GM18505 (cell line): ENCODE results near the gene SUV39H2.

Experiments
- ATAC-seq: cut with Tn5 transposase; IDR thresholded peaks from one replicate; pipeline ENCODE4 v1.9.1; 2021; ENCODE audit not compliant: unreplicated experiment
- POLR2A ChIP-seq: IDR thresholded peaks from 4 replicates; pipeline ENCODE4 v1.6.1; 2011; ENCODE audit warnings: borderline replicate concordance; ENCODE audit not compliant: insufficient read depth, insufficient read length; ENCODE audit errors: extremely low read depth

Gene SUV39H2

DNA sequence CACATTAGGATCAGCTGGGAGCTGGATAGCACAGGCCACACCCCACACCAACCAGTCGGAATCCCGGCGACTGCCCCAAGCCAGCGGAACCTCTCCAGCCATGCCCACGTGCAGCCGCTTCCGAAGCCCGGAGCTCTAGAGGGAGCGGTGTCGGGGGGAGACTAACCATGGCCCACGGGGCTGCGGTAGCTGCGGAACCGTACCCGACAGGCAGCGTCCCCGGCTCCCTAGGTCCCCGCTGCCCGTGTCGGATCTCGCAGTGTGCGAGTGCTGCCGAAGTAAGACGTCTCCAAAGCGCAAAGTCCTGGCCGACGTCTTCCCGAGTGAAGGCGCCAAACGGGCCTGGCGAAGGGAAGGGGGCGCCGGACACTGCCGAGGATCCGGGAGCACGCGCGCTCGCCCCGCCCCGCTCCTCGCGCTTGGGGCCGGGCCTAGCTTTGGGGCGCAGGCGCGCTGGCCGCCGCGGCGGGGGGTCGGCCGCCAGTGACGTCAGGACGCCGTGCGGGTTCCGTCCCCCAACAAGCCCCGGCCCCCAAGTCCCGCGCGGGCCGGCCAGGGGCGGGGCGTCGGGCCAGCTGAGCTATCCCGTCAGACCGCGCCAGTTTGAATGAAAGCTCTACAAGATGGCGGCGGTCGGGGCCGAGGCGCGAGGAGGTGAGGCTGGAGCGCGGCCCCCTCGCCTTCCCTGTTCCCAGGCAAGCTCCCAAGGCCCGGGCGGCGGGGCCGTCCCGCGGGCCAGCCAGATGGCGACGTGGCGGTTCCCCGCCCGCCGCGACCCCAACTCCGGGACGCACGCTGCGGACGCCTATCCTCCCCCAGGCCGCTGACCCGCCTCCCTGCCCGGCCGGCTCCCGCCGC, at the start of gene SUV39H2:
TSS of gene SUV39H2 (plus strand) at position 601 of the 858 bp plus-strand sequence. CDS start at position 624, 23 bp downstream.
- ATAC-seq, result peak; percentile 86
- TF ChIP-seq POLR2A, result peak; percentile 73

DNA sequence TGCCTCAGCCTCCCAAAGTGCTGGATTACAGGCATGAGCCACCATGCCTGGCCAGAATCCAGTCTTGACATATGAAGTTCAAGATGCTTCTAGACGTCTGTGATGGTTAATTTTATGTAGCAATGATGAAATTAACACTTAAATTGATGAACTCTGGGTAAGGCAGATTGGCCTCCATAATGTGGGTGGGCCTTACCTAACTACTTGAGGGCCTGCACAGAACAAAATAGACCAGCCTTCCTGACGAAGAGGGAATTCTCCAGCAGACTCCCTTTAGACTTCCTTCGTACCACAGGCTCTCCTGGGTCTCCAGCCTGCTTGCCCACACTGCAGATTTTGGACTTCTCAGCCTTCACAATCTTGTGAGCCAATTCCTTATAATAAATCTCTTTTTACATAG, 45.6 kb upstream of the SUV39H2 start:
- TF ChIP-seq POLR2A, result no peak

GRCh38 chr10:14836208-14836607, 42.5 kb upstream of the SUV39H2 start:
- no peak for ATAC-seq
- no peak for TF ChIP-seq POLR2A

More for the DNA sequence above, 45.6 kb upstream of the SUV39H2 start:
- ATAC-seq, result no peak

GRCh38 chr10:14837003-14837756, 41.5 kb upstream of the SUV39H2 start:
- no peak for TF ChIP-seq POLR2A

GRCh38 chr10:14837757-14838581, 40.7 kb upstream of the SUV39H2 start, which contains the start of the genes CDNF, HSPA14 and MSANTD7:
TSS of gene CDNF (minus strand) at chr10:14838037. CDS start at chr10:14837946, 91 bp downstream.
TSS of gene HSPA14 (plus strand) at chr10:14838306. CDS start at chr10:14838403, 97 bp downstream.
TSS of gene MSANTD7 (plus strand) at chr10:14838306. CDS start at chr10:14842285, 3,979 bp downstream.
- peak; percentile 93 for ATAC-seq

More at GRCh38 chr10:14837003-14837756, 41.5 kb upstream of the SUV39H2 start:
- ATAC-seq, result no peak

DNA sequence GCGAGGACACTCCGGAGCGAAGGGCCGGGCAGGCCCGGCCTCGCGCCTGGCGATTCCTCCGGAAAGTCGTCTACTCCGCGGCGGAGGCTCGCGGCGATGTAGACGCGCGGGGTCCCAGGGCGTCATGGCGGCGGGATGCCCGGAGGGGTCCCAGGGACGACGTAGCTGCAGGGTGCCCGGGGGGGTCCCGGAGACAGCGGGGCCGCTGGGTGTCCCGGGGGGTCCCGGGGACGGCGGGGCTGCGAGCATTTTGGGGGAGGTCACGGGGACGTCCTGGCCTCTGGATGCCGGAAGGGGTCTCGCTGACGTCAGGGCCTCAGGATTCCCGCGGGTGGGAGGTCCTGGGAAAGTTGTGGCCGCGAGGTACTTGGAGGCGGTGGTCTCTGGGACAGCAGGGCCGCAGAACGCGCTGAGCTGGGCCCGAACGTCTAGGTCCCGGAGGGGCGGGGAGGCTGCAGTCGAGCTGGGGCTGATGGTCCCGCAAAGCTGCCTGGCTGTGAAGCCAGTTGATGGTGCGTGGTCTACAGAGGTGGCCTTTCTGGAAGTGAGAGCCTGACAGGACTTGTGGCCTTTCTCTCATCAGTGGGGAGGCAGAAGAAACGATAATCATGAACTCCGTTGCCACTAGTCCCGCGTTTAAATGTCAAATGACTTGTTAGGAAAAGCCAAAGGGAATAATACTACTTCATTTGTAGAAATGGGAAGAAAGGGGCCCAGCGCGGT, 39.9 kb upstream of the SUV39H2 start:
- peak; percentile 11 for ATAC-seq

More at GRCh38 chr10:14837757-14838581, 40.7 kb upstream of the SUV39H2 start, which contains the start of the genes CDNF, HSPA14 and MSANTD7:
- peak; percentile 91 for TF ChIP-seq POLR2A

GRCh38 chr10:14839305-14839695, 39.4 kb upstream of the SUV39H2 start:
- ATAC-seq, result no peak
- no peak for TF ChIP-seq POLR2A

More for the DNA sequence above, 39.9 kb upstream of the SUV39H2 start:
- TF ChIP-seq POLR2A, result no peak

- no peak for TF ChIP-seq POLR2A
- no peak for ATAC-seq
These were observed 38.5 kb upstream of the SUV39H2 start for GRCh38 chr10:14840178-14840577.

- no peak for ATAC-seq
- no peak for TF ChIP-seq POLR2A
These were observed 35.2 kb upstream of the SUV39H2 start for GRCh38 chr10:14843327-14843988.

DNA sequence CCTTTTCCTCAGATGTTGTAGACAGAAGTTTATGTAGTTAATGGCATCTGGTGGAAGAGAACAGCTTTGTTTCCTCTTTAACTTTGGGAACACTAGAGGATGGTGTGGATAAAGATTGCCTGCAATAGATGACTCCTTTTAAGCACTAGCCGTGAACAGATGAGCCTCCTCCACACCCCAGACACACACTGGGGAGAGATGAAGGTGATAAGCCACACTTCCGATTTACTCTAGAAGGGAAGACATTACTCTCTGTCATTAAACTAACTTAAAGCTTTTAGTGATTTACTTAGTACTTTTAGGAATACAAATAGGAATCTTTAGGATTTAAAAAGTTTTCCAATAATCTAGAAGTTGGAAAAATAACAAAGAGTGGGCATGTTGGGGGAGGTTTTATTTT, 33.7 kb upstream of the SUV39H2 start:
- no peak for ATAC-seq
- no peak for TF ChIP-seq POLR2A

DNA sequence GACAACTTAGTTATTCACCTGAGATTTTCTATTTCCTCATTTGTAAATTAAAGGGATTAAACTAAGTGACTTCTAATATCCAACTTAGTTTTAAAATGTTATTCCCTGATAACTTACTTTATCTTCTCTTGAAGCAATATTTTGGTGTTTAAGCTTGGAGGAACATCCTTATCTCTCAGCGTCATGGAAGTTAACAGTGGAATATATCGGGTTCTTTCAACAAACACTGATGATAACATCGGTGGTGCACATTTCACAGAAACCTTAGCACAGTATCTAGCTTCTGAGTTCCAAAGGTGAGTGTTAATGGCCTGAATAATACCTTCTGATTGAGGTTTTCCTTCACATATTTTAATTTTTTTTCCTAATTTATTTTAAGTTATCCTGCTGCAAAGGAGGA, 26.4 kb upstream of the SUV39H2 start:
- TF ChIP-seq POLR2A, result no peak
- no peak for ATAC-seq
